GM21619 (cell line): ENCODE data around the gene KCNN1.
"Not testable (repeated sequence)": the region's sequence is repeated elsewhere in the genome, so short reads cannot be mapped to it uniquely, and the experiment has no call there.

Experiments
- ATAC-seq: cut with Tn5 transposase; IDR thresholded peaks from one replicate; pipeline ENCODE4 v1.9.1; 2021; ENCODE audit not compliant: unreplicated experiment

The KCNN1 gene

GRCh38 chr19:17999684-18000479 is 33.0 kb downstream of the KCNN1 start:
- ATAC-seq = no peak

- no peak for ATAC-seq
These were observed 33.6 kb downstream of the KCNN1 start for GRCh38 chr19:18000480-18000914.

GRCh38 chr19:18000915-18001776 is 34.2 kb downstream of the KCNN1 start:
- ATAC-seq = peak; percentile 67

DNA sequence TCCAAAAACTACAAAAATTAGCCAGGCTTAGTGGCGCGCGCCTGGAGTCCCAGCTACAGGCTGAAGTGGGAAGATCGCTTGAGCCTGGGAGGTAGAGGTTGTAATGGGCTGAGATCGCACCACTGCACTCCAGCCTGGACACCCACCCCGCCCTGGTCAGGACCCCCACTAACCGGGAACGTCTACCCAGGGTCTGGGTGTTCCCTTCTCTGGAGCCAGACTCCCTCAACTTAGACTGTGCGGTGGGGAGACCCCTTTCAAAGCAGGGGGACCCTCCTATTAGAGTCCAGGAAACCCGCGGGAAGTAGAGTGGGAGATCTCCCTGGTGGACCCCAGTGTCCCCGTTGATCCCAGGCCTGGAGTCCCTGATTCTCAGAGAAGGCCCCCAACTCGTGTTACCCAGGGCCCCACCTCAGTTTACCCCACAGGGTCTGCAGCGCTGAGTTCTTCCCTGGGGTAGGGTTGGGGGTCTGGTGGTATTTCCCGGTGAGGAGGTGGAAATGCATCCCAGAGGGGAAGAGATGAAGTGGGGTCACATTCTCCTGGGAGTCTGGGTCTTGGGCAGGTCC is 35.0 kb downstream of the KCNN1 start:
- no peak for ATAC-seq

DNA sequence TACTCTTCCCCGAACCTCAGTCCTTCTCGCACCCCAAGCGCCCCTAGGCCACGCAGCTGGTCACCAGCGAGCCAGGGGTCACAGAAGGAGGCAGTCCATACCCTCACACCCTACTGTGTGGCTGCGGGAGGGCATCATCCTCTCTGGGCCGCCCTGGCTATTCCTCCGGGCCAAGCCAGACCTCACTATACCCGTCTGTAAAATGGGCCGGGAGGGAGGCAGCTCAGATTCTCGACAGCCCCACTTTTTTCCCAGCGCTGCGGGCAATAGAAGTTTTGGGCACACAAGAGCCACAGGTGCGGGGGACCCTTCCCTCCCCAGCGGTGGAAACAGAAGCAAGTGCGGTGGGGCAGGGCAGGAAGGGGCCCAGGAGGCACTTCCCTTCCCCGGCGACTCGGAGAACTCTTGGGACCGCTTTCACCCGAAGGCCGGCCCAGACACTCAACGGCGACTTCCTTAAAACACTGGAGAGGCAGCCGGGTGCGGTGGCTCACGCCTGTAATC is 35.5 kb downstream of the KCNN1 start:
- no peak for ATAC-seq

- not testable (repeated sequence) for ATAC-seq
These were observed 38.8 kb downstream of the KCNN1 start for GRCh38 chr19:18005750-18006149.

GRCh38 chr19:18007044-18007916 is 40.4 kb downstream of the KCNN1 start:
- peak; percentile 46 for ATAC-seq

DNA sequence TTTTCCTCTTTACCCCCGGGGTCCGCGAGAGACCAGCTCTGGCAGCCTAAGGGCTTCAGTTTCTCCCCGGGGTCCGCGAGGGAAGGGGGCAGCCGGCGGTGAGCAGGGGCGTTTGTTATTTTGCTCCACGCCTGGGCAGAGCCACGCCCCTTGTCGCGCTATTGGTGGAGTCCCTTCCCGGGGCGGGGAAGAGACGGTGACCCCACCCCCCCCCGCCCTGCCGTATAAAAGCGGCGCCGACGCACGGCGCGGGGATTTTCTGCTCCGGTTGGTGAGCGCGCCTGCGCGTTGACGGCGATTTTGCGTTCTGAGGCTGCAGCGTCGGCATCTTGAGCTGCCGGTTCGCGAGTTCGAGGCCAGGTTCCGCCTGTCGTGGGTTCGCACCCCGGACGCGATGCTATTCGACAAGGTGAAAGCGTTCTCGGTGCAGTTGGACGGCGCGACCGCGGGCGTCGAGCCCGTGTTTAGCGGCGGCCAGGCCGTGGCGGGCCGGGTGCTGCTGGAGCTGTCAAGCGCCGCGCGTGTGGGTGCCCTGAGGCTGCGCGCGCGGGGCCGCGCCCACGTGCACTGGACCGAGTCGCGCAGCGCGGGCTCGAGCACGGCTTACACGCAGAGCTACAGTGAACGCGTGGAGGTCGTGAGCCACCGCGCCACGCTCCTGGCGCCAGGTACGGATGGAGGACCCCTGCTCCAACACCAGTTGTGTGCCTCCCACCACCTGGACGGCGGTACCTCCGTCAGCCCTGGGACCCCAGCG is 41.2 kb downstream of the KCNN1 start, which contains the start of gene ARRDC2:
Gene ARRDC2 (plus strand): TSS at position 254 of the 757 bp plus-strand sequence. CDS start 141 bp downstream, at position 395.
- peak; percentile 40 for ATAC-seq

- no peak for ATAC-seq
These were observed 41.9 kb downstream of the KCNN1 start for GRCh38 chr19:18008814-18009213.

DNA sequence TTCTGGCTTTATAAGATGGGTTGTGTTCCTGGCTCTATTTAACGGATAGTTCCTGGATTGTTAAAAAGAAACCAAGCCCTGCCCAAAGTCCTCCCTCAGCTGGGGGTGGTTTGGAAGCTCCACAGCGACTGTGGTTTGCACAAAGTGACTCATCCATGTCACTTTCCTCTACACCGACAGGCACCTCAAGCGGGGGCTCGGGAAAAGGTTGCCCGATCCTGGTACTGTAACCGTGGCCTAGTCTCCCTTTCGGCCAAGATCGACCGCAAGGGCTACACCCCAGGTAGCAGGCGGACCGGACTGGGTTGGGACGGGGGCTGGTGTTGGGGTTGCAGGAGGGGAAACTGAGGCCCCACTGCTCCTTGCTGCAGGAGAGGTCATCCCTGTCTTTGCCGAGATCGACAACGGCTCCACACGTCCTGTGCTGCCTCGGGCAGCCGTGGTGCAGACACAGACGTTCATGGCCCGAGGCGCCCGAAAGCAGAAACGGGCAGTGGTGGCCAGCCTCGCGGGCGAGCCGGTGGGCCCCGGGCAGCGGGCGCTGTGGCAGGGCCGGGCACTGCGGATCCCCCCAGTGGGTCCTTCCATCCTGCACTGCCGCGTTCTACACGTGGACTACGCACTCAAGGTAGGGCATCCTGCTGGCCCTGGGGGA is 42.6 kb downstream of the KCNN1 start:
- no peak for ATAC-seq

DNA sequence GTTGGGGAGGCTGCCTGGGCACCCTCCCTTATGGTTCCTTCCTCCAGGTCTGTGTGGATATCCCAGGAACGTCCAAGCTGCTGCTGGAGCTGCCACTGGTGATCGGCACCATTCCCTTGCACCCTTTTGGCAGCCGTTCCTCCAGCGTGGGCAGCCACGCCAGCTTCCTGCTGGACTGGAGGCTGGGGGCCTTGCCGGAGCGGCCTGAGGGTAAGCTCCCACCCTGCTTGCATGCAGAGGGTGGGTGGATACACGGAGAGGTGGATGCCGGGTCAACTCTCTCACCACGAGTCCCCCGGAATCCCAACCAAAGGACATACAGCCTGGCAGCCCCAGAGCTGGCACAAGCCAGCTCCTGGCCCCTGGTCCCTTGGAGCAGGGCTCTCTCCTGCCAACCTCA is 43.2 kb downstream of the KCNN1 start:
- no peak for ATAC-seq

- no peak for ATAC-seq
These were observed 46.6 kb downstream of the KCNN1 start for GRCh38 chr19:18013210-18014111.

DNA sequence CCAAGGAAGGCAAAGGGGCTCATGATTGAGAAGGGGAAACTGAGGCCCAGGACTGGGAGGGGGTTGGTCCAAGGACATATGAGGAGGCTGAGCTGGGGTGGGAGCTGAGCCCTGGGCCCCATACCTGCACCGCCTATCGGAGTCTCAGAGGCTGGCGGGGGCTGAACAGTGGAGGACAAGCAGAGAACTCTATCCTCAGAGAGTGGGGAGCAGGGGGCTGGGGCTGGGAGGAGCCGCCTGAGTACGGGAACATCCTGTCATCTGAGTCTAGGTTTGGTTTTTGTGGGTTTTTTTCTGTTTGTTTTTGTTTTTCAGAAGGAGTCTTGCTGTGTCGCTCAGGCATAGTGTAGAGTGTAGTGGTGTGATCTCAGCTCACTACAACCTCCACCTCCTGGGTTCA is 47.3 kb downstream of the KCNN1 start:
- ATAC-seq = no peak

- no peak for ATAC-seq
These were observed 49.5 kb downstream of the KCNN1 start for GRCh38 chr19:18016209-18016910.

DNA sequence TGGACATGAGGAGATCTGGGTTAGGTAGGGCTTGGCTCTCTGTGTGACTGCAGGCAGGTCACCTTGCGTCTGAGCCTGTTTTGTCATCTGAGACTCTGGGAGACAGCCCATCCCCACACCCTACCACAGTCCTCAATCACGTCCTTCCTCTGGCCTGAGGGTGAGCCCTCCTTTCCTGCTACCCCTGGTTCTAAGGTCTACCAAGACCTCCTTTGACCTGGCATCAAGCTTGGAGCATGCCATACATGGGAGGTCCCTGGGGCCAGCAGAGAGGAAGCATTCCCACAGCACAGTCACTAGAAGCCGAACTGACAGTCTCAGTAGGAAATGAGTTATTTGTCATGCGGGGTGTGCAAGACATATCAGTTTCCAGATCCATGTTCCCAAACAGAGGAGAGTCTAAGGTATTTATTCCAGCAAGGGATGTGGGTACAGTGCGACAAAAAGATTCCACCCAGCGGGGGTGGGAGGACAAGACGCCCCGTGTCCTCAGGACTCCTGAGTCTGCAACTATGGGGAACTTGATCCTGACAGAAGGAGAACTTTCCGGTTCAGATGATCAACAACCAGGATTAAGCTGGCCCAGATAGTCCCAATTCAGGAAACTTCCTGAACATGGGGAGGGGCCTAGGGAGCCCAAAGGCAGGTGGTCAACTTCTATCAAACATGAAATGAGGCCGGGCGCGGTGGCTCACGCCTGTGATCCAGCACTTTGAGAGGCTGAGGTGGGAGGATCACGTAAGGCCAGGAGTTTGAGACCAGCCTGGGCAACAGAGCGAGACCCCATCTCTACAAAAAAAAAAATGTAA is 50.6 kb downstream of the KCNN1 start:
- ATAC-seq = no peak

GRCh38 chr19:18020212-18021085 is 53.5 kb downstream of the KCNN1 start:
- no peak for ATAC-seq
